Endodermal cell (in vitro differentiated cells): ENCODE data around the gene ASB6. TPM values are rescaled to one million over a fixed set of nuclear protein-coding genes. Genes with fewer than 3 reads are reported as not detected.

Experiments
- DNase-seq: peaks from one replicate; pipeline ENCODE4 v3.0.0-alpha.2; 2017
- H3K27ac ChIP-seq: 2 replicates; pipeline ENCODE4 v1.5.1; 2013; ENCODE audit warnings: mild to moderate bottlenecking, low read depth, low read length, moderate library complexity
- H3K27me3 ChIP-seq: 2 replicates; pipeline ENCODE4 v1.6.1; 2013; ENCODE audit warnings: mild to moderate bottlenecking, low read length, moderate library complexity; ENCODE audit not compliant: insufficient read depth, control insufficient read depth, poor library complexity, severe bottlenecking
- H3K36me3 ChIP-seq: 2 replicates; pipeline ENCODE4 v1.7.0; 2013; ENCODE audit warnings: mild to moderate bottlenecking, low read length, moderate library complexity; ENCODE audit not compliant: control insufficient read depth, insufficient read depth
- H3K4me1 ChIP-seq: one replicate; pipeline ENCODE4 v1.7.0; 2013; ENCODE audit warnings: low read length; ENCODE audit not compliant: control insufficient read depth, insufficient read depth
- H3K4me3 ChIP-seq: 2 replicates; pipeline ENCODE4 v1.5.1; 2013; ENCODE audit warnings: mild to moderate bottlenecking, low read length, moderate library complexity
- H3K9ac ChIP-seq: 2 replicates; pipeline ENCODE4 v1.6.1; 2013; ENCODE audit warnings: mild to moderate bottlenecking, low read length, moderate library complexity; ENCODE audit not compliant: poor library complexity, severe bottlenecking; ENCODE audit errors: extremely low read depth
- H3K9me3 ChIP-seq: 2 replicates; pipeline ENCODE4 v1.6.1; 2013; ENCODE audit warnings: mild to moderate bottlenecking, low read length, moderate library complexity; ENCODE audit not compliant: control insufficient read depth
- H3K27ac Mint-ChIP-seq: 2 replicates; pipeline ENCODE4 v1.8.0; 2020; ENCODE audit warnings: mixed read lengths
- H3K27me3 Mint-ChIP-seq: 2 replicates; pipeline ENCODE4 v1.8.0; 2021; ENCODE audit warnings: mild to moderate bottlenecking, mixed read lengths; ENCODE audit not compliant: insufficient read depth
- H3K36me3 Mint-ChIP-seq: 2 replicates; pipeline ENCODE4 v1.8.0; 2020; ENCODE audit warnings: low read depth, mixed read lengths
- H3K4me1 Mint-ChIP-seq: 2 replicates; pipeline ENCODE4 v1.8.0; 2020; ENCODE audit warnings: mixed read lengths
- H3K4me3 Mint-ChIP-seq: 2 replicates; pipeline ENCODE4 v1.8.0; 2020; ENCODE audit warnings: mild to moderate bottlenecking, moderate library complexity, mixed read lengths
- H3K9me3 Mint-ChIP-seq: 2 replicates; pipeline ENCODE4 v1.8.0; 2020; ENCODE audit warnings: mild to moderate bottlenecking, mixed read lengths
- CTCF ChIP-seq: fragments of 200-600 bp; sonication (generic); conservative IDR thresholded peaks from 2 replicates; pipeline ENCODE4 v1.5.0; 2021; ENCODE audit warnings: antibody characterized with exemption, mild to moderate bottlenecking
- WGBS, 2 experiments: methylation state at CpG; one replicate each; pipeline versions ENCODE4 v1.1.5 to v1.1.7; 2013; ENCODE audit warnings: missing lambda C conversion rate in 2 of 2, mixed read lengths in 1 of 2; ENCODE audit not compliant: insufficient coverage in 1 of 2, insufficient read length in 1 of 2; 5-methylcytosine and 5-hydroxymethylcytosine counted together
- total RNA-seq, 2 donors: library from RNA; stranded (reverse); fragmentation: NEBNext Ultra II Directional in 1 of 2; extraction: Animal tissue kit (Norgen Biotek cat#: 25700) in 1 of 2; gene quantifications; 2 replicates in 1 of 2; 3 replicates in 1 of 2; pipeline ENCODE4 v1.2.1, GENCODE V29; 2021

Gene ASB6
- total RNA-seq, 2 donors from 2014 or later = 19.8 to 20.2 TPM

- 86 to 96% methylated on average over 9 to 10 of the region's 10 CpGs for WGBS, 2 experiments
- Mint-ChIP-seq H3K36me3 (no peaks in the 10 kb centered on the region), H3K27me3 (no peaks in the 10 kb centered on the region), H3K4me1 (no peaks in the 10 kb centered on the region), H3K4me3 (no peak overlapping the region), H3K27ac (no peak overlapping the region), H3K9me3 (no peaks in the 10 kb centered on the region)
- H3K4me3 ChIP-seq = no peak overlapping the region
- TF ChIP-seq CTCF = no peak
- no peaks in the 10 kb centered on the region for H3K4me1 ChIP-seq
- H3K9me3 ChIP-seq = no peaks in the 10 kb centered on the region
- H3K27me3 ChIP-seq = no peaks in the 10 kb centered on the region
- no peak overlapping the region for H3K27ac ChIP-seq
- H3K9ac ChIP-seq = no peak overlapping the region
- no peak for DNase-seq
- H3K36me3 ChIP-seq = no peaks in the 10 kb centered on the region
Observed at GRCh38 chr9:129687391-129687790, 45.4 kb upstream of the ASB6 start.

- no peaks in the 10 kb centered on the region for H3K27me3 Mint-ChIP-seq
- no peak overlapping the region for H3K27ac Mint-ChIP-seq
- H3K27ac ChIP-seq = no peak overlapping the region
- DNase-seq = no peak
- no peaks in the 10 kb centered on the region for H3K9me3 Mint-ChIP-seq
- TF ChIP-seq CTCF = no peak
- H3K4me3 ChIP-seq = no peak overlapping the region
- no peak overlapping the region for H3K4me3 Mint-ChIP-seq
- no peaks in the 10 kb centered on the region for H3K9me3 ChIP-seq
- H3K36me3 ChIP-seq = no peaks in the 10 kb centered on the region
- no peaks in the 10 kb centered on the region for H3K4me1 Mint-ChIP-seq
- H3K9ac ChIP-seq = no peak overlapping the region
- no peaks in the 10 kb centered on the region for H3K4me1 ChIP-seq
- H3K27me3 ChIP-seq = no peaks in the 10 kb centered on the region
- 37 to 67% methylated on average over 3 to 9 of the region's 9 CpGs for WGBS, 2 experiments
- no peaks in the 10 kb centered on the region for H3K36me3 Mint-ChIP-seq
Observed at GRCh38 chr9:129686736-129687135, 44.8 kb upstream of the ASB6 start.

- Histone ChIP-seq H3K4me3 (no peak overlapping the region), H3K27ac (no peak overlapping the region), H3K36me3 (no peaks in the 10 kb centered on the region), H3K27me3 (no peaks in the 10 kb centered on the region), H3K4me1 (no peaks in the 10 kb centered on the region), H3K9ac (no peak overlapping the region), H3K9me3 (no peaks in the 10 kb centered on the region)
- Mint-ChIP-seq H3K9me3 (no peaks in the 10 kb centered on the region), H3K4me1 (no peaks in the 10 kb centered on the region), H3K4me3 (no peak overlapping the region), H3K27me3 (no peaks in the 10 kb centered on the region), H3K36me3 (no peaks in the 10 kb centered on the region), H3K27ac (no peak overlapping the region)
- peak; percentile 34 for DNase-seq
- WGBS, 2 experiments = 88 to 90% methylated on average over 3 of the region's 3 CpGs
- no peak for TF ChIP-seq CTCF
Observed at GRCh38 chr9:129685933-129686259, 43.9 kb upstream of the ASB6 start.
